ENCODE results near the gene ROR1. TPM values are rescaled to one million over a fixed set of nuclear protein-coding genes. Genes with fewer than 3 reads are reported as not detected.

Gene ROR1
- total and polyA plus RNA-seq, 2 of the 4 experiments (the other 2 are of a cell fraction): 4.4 to 10.0 TPM

DNA sequence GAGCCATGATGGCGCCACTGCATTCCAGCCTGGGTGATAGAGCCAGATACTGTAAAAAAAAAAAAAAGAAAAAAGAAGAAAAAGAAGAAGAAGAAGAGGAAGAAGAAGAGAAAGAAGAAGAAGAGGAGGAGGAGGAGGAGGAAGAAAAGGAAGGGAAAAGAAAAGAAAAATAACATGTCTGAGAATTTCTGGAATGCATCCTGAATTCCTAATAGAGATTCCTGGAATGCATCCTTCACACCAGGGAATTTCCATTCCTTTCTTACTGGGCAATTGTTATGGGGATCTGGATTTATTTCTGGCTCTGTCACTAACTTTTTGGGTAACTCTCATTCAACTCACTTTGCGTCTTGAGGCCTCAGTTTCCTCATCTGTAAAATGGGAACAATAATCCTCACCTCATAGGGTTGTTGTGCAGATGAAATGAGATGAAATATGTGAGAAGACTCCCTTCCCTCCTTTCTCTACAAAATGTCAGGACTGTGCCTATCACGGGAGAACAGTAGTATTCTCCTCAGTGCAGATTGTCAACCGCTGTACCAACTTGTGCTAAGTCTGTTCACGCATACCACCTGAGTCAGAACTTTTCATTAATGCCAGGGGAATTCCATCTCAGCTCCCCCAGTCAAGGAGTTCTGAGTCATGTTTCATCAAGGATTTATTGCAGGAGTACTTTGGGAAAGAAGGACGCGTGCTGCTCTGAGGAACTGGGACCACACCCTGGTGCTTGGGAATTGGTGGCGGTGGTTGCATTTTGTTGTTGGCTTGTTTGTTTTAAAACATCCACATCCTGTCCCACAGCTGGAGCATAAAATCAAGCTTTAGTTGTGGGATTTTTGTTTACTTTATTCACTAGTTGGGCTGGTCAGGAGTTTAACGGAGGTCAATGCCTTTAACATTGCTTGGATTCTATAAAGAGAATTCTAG lies 42.4 kb upstream of the ROR1 start:
- no peak overlapping the region for H2AK9ac ChIP-seq (replicated peaks; ENCODE audit: low read depth, low read length, poor library complexity)
- no peaks in the 10 kb centered on the region for H3K9me1 ChIP-seq (ENCODE audit: insufficient read depth, low read length)
- no peak overlapping the region for H3K27ac ChIP-seq (ENCODE audit: insufficient read depth, low read length)
- H4K5ac ChIP-seq (ENCODE audit: low read depth, low read length): no peak overlapping the region
- no peak overlapping the region for H2AFZ ChIP-seq (replicated peaks; ENCODE audit: low read length, poor library complexity)
- ChIA-PET CTCF (interaction anchor here (0.6 kb wide), 1 partner anchor 945 kb away, joined by 3 read pairs; no protein-coding TSS in a partner anchor), POLR2A (ENCODE audit: unreplicated experiment) (no interaction called here)
- peak overlapping the region; percentile 40; the same call in 1 of the 3 replicates for H2BK15ac ChIP-seq (ENCODE audit: low read depth, low read length)
- peak; percentile 84 for ATAC-seq (ENCODE audit: low read depth)
- no peaks in the 10 kb centered on the region for H3K36me3 ChIP-seq (ENCODE audit: control insufficient read depth, insufficient read depth, low read length)
- no TSS peak for BruUV-seq (replicated peaks)
- in situ Hi-C loops (cut with MboI; ENCODE audit: low sequenced_read_pairs): no loop called here
- peaks cover 2% of the 10 kb centered on the region; the same call in 1 of the 2 replicates for H3K9me3 ChIP-seq (ENCODE audit: control insufficient read depth, insufficient read depth, low read length)
- peaks cover 2% of the 10 kb centered on the region; the same call in 1 of the 2 replicates for H3K4me1 ChIP-seq (ENCODE audit: control insufficient read depth, insufficient read depth, low read length)
- intact Hi-C loops (cut with micrococcal nuclease): loop anchor here (1.0 kb wide), 1 partner anchor 15 kb away; no protein-coding TSS in a partner anchor
- no peaks in the 10 kb centered on the region for H3K79me1 ChIP-seq (ENCODE audit: low read depth in 1 of 2, low read length in 2 of 2)
- H2BK120ac ChIP-seq (ENCODE audit: low read depth, low read length): peak overlapping the region; percentile 44; the same call in 1 of the 2 replicates
- H3K4me3 ChIP-seq (ENCODE audit: insufficient read depth, low read depth, low read length): no peak overlapping the region
- H4K20me1 ChIP-seq (ENCODE audit: insufficient read depth, low read length): no peaks in the 10 kb centered on the region; the same call in 1 of the 2 replicates
- H3K27me3 ChIP-seq (ENCODE audit: control insufficient read depth, insufficient read depth, low read length): no peaks in the 10 kb centered on the region; the same call in 1 of the 2 replicates
- dilution Hi-C loops (cut with HindIII; ENCODE audit: low sequenced_read_pairs, unreplicated experiment): no loop called here
- H3K14ac ChIP-seq (replicated peaks; ENCODE audit: low read depth, low read length): no peak overlapping the region
- H3K18ac ChIP-seq (ENCODE audit: low read depth, low read length): no peak overlapping the region
- H3K9ac ChIP-seq (ENCODE audit: low read depth, low read length): no peak overlapping the region
- no peak overlapping the region for H4K8ac ChIP-seq (ENCODE audit: low read depth in 2 of 2, low read length in 2 of 2)
- H2AK5ac ChIP-seq (ENCODE audit: low read depth, low read length): no peak overlapping the region
- H3K56ac ChIP-seq (ENCODE audit: extremely low read depth, insufficient read depth, low read length): no peak overlapping the region
- peak overlapping the region; percentile 21; the same call in 1 of the 2 replicates for H3K4ac ChIP-seq (ENCODE audit: low read depth, low read length)
- 0% methylated on average over 1 of the region's 9 CpGs; no CpG with 5 or more reads in 1 of the 2 experiments for WGBS, 2 experiments (ENCODE audit: extremely low coverage in 2 of 2, insufficient read length in 1 of 2)
- peak; percentile 96 for DNase-seq
- peak overlapping the region; percentile 59 for H3K4me2 ChIP-seq (ENCODE audit: low read depth, low read length)
- H3K23ac ChIP-seq (ENCODE audit: low read depth, low read length): no peak overlapping the region
- peak overlapping the region; percentile 42; the same call in 1 of the 2 replicates for H2BK20ac ChIP-seq (ENCODE audit: low read depth, low read length)
- no peak overlapping the region for H2BK5ac ChIP-seq (ENCODE audit: low read depth, low read length, poor library complexity, severe bottlenecking)
- H4K91ac ChIP-seq (ENCODE audit: insufficient read depth, low read depth, low read length): no peak overlapping the region
- 0 out of 2 replicates have a peak, but pooled peaks have one; percentile 25 for TF ChIP-seq MAZ (IDR thresholded peaks at IDR 0.05; ENCODE audit: borderline replicate concordance, low read depth, low read length)
- TF ChIP-seq CHD1 (IDR thresholded peaks at IDR 0.05; ENCODE audit: low read depth, low read length): no peak
- no peak for TF ChIP-seq MXI1 (IDR thresholded peaks at IDR 0.05; ENCODE audit: borderline replicate concordance, low read depth, low read length)
- TF ChIP-seq MAFK (IDR thresholded peaks at IDR 0.05; ENCODE audit: low read depth, low read length): peak; percentile 46
- no peak for TF ChIP-seq SMC3 (IDR thresholded peaks at IDR 0.05; ENCODE audit: low read depth, low read length)
- peak; percentile 80 for TF ChIP-seq RCOR1 (IDR thresholded peaks at IDR 0.05; ENCODE audit: insufficient replicate concordance, low read length)
- TF ChIP-seq, protein P1, sequence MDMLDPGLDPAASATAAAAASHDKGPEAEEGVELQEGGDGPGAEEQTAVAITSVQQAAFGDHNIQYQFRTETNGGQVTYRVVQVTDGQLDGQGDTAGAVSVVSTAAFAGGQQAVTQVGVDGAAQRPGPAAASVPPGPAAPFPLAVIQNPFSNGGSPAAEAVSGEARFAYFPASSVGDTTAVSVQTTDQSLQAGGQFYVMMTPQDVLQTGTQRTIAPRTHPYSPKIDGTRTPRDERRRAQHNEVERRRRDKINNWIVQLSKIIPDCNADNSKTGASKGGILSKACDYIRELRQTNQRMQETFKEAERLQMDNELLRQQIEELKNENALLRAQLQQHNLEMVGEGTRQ (IDR thresholded peaks at IDR 0.05; ENCODE audit: low read depth, low read length): no peak
- TF ChIP-seq POLR2A (IDR thresholded peaks at IDR 0.05; ENCODE audit: low read depth, low read length): peak; percentile 36; the same call in 1 of the 2 replicates
- no peak for TF ChIP-seq ELK1 (IDR thresholded peaks at IDR 0.05; ENCODE audit: borderline replicate concordance, low read depth, low read length)
- TF ChIP-seq BHLHE40 (IDR thresholded peaks at IDR 0.05; ENCODE audit: low read depth, low read length): peak; percentile 89
- no peak for TF ChIP-seq CTCF (conservative IDR thresholded peaks at IDR 0.05; ENCODE audit: low read depth, low read length)
- TF ChIP-seq CEBPB (IDR thresholded peaks at IDR 0.05; ENCODE audit: low read depth, low read length): peak; percentile 41; the same call in 1 of the 2 replicates
